ENCODE data around the gene SALL2. TPM values are rescaled to one million over a fixed set of nuclear protein-coding genes. Genes with fewer than 3 reads are reported as not detected.
A peak's percentile ranks its signal among the peaks of the same experiment; 100 is the strongest.

The SALL2 gene
- polyA plus RNA-seq, 1 of the 3 experiments (the other 2 are of a cell fraction), result 9.1 TPM

DNA sequence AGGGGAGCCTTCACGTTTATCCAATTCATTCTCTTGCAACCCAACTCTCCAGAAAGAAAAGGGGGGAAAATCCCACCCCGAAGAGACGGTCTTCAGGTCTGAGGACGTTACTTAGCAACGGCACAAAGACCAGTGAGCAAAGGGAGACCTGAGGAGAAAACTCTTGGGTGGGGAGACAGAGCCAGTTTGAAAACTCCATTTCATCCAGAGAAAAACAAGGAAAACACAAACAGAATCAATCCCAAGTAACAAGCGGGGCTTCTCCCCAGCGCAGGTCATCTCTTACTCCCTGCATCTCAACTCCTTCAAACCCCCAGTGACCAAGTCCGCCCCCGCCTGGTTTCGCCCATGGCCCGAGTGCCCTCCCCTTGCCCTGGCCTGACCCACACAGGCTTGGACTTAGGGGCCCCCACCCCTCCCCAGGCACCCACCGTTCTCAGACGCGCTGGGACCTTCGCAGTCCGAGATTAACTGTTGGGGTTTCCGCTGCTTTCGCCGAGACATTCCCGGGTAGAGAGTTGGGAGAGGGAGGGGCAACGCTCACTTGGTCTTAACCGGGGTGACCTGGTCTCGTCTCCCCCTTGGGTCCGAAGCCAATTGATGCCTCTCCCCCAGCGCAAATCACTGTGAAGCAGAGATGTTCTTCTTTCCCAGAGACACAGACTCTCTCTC lies 10.4 kb upstream of the SALL2 start:
- 17% methylated on average over 19 of the region's 25 CpGs for WGBS (ENCODE audit: low lambda C conversion rate)
- Histone ChIP-seq H3K4me1 (ENCODE audit: control insufficient read depth in 1 of 2, insufficient read depth in 2 of 2, low read depth in 1 of 2, low read length in 1 of 2) (peaks cover 4 to 8% of the 10 kb centered on the region in 2 experiments; a peak in 2 of 4 replicates), H3K27me3 (ENCODE audit: insufficient read depth) (peaks cover 37% of the 10 kb centered on the region), H3K79me2 (ENCODE audit: insufficient read depth) (no peaks in the 10 kb centered on the region), H4K20me1 (ENCODE audit: insufficient read depth) (no peaks in the 10 kb centered on the region), H3K36me3 (replicated peaks in 1 of 2; ENCODE audit: control insufficient read depth in 1 of 2, insufficient read depth in 2 of 2, low read length in 1 of 2) (no peaks in the 10 kb centered on the region), H3K4me3 (ENCODE audit: low read depth in 2 of 2, low read length in 1 of 2) (peak overlapping the region; percentile 45 to 60), H3K9me2 (no peaks in the 10 kb centered on the region), H3K9ac (no peak overlapping the region), H3K27ac (ENCODE audit: low read depth in 2 of 2, low read length in 1 of 2) (no peak overlapping the region), H2AFZ (ENCODE audit: low read depth) (peak overlapping the region; percentile 51; the same call in 1 of the 2 replicates), H3K9me3 (no peaks in the 10 kb centered on the region), H3K4me2 (peak overlapping the region; percentile 77), H3F3A (replicated peaks; ENCODE audit: insufficient read depth) (no peaks in the 10 kb centered on the region)
- POLR2A ChIA-PET, result no interaction called here
- TF ChIP-seq RCOR1 (IDR thresholded peaks at IDR 0.05; ENCODE audit: low read length) (no peak), MEF2A (IDR thresholded peaks at IDR 0.05; ENCODE audit: borderline replicate concordance, low read depth) (no peak), MXI1 (IDR thresholded peaks at IDR 0.05; ENCODE audit: low read depth, low read length) (no peak), JUND (IDR thresholded peaks at IDR 0.05) (no peak), FOSL2 (IDR thresholded peaks at IDR 0.05; ENCODE audit: borderline replicate concordance, low read depth) (no peak), CHD2 (IDR thresholded peaks at IDR 0.05; ENCODE audit: low read length, partially characterized antibody) (no peak)
- TF ChIP-seq, protein P1, sequence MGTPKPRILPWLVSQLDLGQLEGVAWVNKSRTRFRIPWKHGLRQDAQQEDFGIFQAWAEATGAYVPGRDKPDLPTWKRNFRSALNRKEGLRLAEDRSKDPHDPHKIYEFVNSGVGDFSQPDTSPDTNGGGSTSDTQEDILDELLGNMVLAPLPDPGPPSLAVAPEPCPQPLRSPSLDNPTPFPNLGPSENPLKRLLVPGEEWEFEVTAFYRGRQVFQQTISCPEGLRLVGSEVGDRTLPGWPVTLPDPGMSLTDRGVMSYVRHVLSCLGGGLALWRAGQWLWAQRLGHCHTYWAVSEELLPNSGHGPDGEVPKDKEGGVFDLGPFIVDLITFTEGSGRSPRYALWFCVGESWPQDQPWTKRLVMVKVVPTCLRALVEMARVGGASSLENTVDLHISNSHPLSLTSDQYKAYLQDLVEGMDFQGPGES (IDR thresholded peaks at IDR 0.05; ENCODE audit: low read depth, low read length), result no peak
- TF ChIP-seq, protein P2, sequence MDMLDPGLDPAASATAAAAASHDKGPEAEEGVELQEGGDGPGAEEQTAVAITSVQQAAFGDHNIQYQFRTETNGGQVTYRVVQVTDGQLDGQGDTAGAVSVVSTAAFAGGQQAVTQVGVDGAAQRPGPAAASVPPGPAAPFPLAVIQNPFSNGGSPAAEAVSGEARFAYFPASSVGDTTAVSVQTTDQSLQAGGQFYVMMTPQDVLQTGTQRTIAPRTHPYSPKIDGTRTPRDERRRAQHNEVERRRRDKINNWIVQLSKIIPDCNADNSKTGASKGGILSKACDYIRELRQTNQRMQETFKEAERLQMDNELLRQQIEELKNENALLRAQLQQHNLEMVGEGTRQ (IDR thresholded peaks at IDR 0.05; ENCODE audit: borderline replicate concordance, low read depth, low read length), result no peak
- TF ChIP-seq, protein P3, sequence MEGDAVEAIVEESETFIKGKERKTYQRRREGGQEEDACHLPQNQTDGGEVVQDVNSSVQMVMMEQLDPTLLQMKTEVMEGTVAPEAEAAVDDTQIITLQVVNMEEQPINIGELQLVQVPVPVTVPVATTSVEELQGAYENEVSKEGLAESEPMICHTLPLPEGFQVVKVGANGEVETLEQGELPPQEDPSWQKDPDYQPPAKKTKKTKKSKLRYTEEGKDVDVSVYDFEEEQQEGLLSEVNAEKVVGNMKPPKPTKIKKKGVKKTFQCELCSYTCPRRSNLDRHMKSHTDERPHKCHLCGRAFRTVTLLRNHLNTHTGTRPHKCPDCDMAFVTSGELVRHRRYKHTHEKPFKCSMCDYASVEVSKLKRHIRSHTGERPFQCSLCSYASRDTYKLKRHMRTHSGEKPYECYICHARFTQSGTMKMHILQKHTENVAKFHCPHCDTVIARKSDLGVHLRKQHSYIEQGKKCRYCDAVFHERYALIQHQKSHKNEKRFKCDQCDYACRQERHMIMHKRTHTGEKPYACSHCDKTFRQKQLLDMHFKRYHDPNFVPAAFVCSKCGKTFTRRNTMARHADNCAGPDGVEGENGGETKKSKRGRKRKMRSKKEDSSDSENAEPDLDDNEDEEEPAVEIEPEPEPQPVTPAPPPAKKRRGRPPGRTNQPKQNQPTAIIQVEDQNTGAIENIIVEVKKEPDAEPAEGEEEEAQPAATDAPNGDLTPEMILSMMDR (IDR thresholded peaks at IDR 0.05), result no peak
- TF ChIP-seq, protein P4, sequence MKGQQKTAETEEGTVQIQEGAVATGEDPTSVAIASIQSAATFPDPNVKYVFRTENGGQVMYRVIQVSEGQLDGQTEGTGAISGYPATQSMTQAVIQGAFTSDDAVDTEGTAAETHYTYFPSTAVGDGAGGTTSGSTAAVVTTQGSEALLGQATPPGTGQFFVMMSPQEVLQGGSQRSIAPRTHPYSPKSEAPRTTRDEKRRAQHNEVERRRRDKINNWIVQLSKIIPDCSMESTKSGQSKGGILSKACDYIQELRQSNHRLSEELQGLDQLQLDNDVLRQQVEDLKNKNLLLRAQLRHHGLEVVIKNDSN (IDR thresholded peaks at IDR 0.05; ENCODE audit: borderline replicate concordance, low read depth), result no peak
- TF ChIP-seq, protein P5, sequence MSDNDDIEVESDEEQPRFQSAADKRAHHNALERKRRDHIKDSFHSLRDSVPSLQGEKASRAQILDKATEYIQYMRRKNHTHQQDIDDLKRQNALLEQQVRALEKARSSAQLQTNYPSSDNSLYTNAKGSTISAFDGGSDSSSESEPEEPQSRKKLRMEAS (IDR thresholded peaks at IDR 0.05; ENCODE audit: low read depth), result no peak
- TF ChIP-seq, protein P6, sequence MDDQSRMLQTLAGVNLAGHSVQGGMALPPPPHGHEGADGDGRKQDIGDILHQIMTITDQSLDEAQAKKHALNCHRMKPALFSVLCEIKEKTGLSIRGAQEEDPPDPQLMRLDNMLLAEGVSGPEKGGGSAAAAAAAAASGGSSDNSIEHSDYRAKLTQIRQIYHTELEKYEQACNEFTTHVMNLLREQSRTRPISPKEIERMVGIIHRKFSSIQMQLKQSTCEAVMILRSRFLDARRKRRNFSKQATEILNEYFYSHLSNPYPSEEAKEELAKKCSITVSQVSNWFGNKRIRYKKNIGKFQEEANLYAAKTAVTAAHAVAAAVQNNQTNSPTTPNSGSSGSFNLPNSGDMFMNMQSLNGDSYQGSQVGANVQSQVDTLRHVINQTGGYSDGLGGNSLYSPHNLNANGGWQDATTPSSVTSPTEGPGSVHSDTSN (IDR thresholded peaks at IDR 0.05), result no peak
- DNase-seq, result no peak
- CTCF ChIA-PET, result interaction anchor here (1.0 to 1.3 kb wide), 2 partner anchors 21 to 38 kb away, joined by 3 to 4 read pairs; no protein-coding TSS in a partner anchor

Measured in SK-N-SH (cell line).